GM06990 (cell line): Measurements from ENCODE around the gene CBLN3.

ENCODE experiments used
- DNase-seq: peaks from one replicate; pipeline ENCODE4 v3.0.0-alpha.2; 2011; ENCODE audit not compliant: insufficient read length; ENCODE audit errors: extremely low read depth
- H3K27me3 ChIP-seq: replicated peaks from 2 replicates; pipeline ENCODE4 v1.6.0; 2011; ENCODE audit warnings: low read length; ENCODE audit not compliant: control insufficient read depth, insufficient read depth
- H3K36me3 ChIP-seq: 2 replicates; pipeline ENCODE4 v1.5.1; 2011; ENCODE audit warnings: low read length; ENCODE audit not compliant: control insufficient read depth, insufficient read depth
- H3K4me3 ChIP-seq: replicated peaks from 2 replicates; pipeline ENCODE4 v1.5.1; 2011; ENCODE audit warnings: low read depth, mild to moderate bottlenecking, control low read depth, low read length
- TF ChIP-seq, protein P1 (sequence below): IDR thresholded peaks from 2 replicates; pipeline ENCODE4 v1.5.1; 2011; ENCODE audit warnings: low read length, control low read depth, mild to moderate bottlenecking, inconsistent platforms; ENCODE audit not compliant: insufficient read depth, poor library complexity, severe bottlenecking

The CBLN3 gene

DNA sequence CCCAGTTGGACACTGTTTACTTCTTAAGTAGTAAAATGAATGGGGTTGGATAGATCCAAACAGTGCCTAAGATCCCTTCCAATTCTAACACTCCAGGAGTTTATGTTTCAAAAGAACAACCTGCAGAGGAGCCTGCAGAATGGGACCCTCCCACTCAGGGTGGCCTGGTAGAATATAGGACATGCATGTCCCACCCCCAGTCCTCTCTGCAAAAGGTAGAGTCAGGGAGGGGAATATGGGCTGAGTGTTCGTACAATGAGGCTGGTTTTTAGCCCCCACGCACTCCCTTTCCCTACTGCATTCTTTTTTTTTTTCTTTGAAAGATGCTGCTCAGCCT lies 42.5 kb downstream of the CBLN3 start:
- H3K4me3 ChIP-seq, result no peak overlapping the region
- no peak for DNase-seq
- no peaks in the 10 kb centered on the region; the same call in 1 of the 2 replicates for H3K27me3 ChIP-seq
- no peaks in the 10 kb centered on the region for H3K36me3 ChIP-seq
- TF ChIP-seq, protein P1, sequence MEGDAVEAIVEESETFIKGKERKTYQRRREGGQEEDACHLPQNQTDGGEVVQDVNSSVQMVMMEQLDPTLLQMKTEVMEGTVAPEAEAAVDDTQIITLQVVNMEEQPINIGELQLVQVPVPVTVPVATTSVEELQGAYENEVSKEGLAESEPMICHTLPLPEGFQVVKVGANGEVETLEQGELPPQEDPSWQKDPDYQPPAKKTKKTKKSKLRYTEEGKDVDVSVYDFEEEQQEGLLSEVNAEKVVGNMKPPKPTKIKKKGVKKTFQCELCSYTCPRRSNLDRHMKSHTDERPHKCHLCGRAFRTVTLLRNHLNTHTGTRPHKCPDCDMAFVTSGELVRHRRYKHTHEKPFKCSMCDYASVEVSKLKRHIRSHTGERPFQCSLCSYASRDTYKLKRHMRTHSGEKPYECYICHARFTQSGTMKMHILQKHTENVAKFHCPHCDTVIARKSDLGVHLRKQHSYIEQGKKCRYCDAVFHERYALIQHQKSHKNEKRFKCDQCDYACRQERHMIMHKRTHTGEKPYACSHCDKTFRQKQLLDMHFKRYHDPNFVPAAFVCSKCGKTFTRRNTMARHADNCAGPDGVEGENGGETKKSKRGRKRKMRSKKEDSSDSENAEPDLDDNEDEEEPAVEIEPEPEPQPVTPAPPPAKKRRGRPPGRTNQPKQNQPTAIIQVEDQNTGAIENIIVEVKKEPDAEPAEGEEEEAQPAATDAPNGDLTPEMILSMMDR, result no peak

DNA sequence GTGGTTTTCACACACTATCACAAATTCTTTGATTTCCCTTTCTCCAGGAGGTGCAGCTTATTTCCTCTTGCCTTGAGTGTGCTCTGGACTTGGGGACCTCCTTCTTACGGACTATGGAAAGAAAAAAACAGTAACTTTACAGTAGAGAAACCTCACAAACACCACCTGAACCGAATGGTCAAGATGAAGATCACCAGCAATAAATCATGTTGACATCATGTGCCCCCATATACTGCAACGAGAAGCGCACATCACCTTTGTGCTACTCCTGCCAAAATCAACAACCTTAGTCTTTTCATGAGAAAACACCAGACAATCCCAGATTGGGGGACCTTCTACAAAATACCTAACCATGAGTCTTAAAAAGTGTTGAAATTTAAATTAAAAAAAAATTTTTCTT lies 43.9 kb downstream of the CBLN3 start:
- TF ChIP-seq, protein P1, result no peak
- no peaks in the 10 kb centered on the region; the same call in 1 of the 2 replicates for H3K27me3 ChIP-seq
- no peaks in the 10 kb centered on the region for H3K36me3 ChIP-seq
- no peak for DNase-seq
- no peak overlapping the region for H3K4me3 ChIP-seq

DNA sequence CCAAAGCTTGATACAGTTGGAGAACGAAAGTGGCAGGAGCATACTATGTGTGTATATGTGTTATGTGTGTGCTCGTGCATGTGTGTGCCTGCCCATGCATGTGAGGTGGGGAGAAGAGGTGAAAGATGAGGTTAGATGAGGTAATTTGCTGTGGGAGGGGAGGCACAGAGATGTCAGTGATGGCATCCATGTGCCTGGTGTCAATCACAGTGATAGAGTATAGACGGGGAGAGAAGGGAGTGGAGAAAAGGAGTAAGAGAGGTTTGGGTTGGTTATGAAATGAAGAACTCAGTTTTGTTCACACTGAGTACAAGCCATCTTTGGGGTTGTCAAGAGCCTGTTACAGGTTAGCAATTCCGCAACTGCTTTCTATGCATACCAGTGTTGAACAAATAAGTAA lies 45.3 kb downstream of the CBLN3 start:
- Histone ChIP-seq H3K36me3 (no peaks in the 10 kb centered on the region), H3K4me3 (no peak overlapping the region), H3K27me3 (no peaks in the 10 kb centered on the region)
- no peak for DNase-seq
- TF ChIP-seq, protein P1, result no peak

DNA sequence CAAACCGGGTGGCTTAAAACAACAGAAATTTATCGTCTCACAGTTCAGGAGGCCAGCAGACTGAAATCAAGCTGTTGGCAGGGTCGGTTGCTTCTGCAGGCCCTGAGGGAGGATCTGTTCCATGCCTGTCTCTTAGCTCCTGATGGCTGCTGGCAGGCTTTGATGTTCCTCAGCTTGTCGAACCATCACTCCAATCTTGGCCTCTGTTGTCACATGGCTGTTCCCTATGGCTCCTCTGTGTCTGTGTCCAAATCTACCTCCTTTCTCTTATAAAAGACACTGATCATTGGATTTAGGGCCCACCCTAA lies 47.5 kb downstream of the CBLN3 start:
- no peaks in the 10 kb centered on the region for H3K27me3 ChIP-seq
- H3K4me3 ChIP-seq, result no peak overlapping the region
- H3K36me3 ChIP-seq, result no peaks in the 10 kb centered on the region
- no peak for DNase-seq
- TF ChIP-seq, protein P1, result no peak

DNA sequence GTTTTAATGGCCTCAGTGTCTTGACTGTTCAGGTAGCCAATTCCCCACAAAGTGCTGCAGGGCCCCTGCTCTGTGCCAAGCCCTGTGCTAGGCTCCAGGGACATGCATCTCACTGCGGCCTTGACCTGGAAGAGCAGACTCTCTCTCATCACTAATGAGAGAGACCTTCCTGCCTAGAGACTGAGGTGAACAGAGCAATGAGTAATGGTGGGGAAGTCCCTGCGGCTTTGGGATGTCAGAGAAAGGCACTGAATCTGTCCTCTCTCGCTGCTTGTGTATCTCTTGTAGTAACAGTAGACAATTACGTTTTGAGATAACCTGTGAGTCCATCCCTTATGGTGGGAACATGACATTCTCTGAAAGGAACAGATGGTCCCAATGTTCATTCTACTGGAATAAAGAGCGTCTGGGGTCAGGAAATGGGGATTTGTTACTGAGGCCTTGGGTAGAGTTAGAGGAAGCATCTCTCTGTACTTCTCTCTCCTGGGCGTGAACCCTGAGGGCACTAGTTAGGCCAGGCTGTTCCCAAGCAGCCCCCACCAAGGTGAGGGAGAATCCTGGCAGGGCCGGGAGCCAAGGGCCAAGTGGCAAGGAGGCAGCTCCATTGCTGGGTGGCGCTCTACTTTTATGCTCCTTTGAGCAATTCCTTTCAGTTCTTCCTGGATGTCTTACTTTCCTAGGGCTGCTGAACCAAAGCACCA lies 48.0 kb downstream of the CBLN3 start:
- TF ChIP-seq, protein P1, result no peak
- no peaks in the 10 kb centered on the region for H3K27me3 ChIP-seq

More for the DNA sequence above, 48.0 kb downstream of the CBLN3 start:
- H3K4me3 ChIP-seq, result no peak overlapping the region
- DNase-seq, result no peak
- H3K36me3 ChIP-seq, result no peaks in the 10 kb centered on the region
